GM10847 (cell line): ENCODE results near the gene TMEM218.

ENCODE experiments used
- POLR2A ChIP-seq: IDR thresholded peaks from 2 replicates; pipeline ENCODE4 v1.6.1; 2011; ENCODE audit not compliant: insufficient read length; ENCODE audit errors: extremely low read depth

The TMEM218 gene

DNA sequence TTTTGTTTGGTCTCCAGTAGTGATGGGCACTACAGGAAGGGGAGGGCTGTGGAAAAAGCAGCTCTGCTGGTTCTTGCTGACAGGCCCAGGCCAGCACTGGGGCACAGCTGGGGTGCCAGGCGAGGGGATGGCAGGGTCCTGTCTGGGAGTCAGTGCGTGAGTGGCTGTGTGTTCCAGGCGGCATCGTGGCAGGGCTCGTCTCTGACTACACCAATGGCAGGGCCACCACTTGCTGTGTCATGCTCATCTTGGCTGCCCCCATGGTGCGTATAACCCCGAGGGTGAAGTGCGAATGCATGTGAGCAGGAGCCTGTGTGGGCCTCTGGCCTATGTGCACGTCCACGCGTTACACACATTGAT is 27.4 kb downstream of the TMEM218 start:
- no peak for TF ChIP-seq POLR2A

DNA sequence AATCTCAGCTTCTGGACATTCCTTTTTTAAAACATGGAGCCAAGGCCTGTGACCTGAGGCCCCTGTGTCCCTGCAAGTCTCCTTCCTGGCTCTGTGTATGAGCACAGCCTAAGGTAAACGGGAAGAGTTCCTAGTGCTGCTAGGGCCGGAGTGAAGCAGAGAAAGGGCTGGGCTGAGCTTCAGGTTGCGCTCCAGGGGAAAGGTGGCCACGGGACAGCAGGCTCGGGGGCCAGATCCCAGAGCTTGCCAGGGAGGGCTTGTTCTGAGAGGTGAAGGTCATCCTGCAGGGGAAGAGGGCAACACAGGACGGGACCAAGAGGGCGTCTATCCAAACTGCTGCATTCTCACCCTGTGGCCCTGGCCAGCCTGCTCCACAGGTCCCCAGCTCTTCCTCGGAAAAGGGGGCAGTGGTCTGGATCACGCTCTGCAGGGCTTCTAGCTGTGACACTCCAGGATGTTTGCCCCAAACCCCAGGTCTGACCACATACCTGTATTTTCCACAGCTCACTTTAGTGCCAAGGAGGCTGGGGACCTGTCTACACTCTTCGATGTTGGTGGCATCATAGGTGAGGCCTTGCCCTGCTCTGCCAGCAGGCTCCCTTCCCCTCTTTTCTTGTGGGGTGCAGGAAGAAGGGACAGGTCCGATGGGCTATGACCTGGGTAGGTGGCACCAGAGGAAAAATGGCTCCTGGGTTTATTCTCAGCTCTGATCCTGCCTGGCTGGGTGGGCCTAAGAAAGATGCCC is 27.9 kb downstream of the TMEM218 start:
- no peak for TF ChIP-seq POLR2A

DNA sequence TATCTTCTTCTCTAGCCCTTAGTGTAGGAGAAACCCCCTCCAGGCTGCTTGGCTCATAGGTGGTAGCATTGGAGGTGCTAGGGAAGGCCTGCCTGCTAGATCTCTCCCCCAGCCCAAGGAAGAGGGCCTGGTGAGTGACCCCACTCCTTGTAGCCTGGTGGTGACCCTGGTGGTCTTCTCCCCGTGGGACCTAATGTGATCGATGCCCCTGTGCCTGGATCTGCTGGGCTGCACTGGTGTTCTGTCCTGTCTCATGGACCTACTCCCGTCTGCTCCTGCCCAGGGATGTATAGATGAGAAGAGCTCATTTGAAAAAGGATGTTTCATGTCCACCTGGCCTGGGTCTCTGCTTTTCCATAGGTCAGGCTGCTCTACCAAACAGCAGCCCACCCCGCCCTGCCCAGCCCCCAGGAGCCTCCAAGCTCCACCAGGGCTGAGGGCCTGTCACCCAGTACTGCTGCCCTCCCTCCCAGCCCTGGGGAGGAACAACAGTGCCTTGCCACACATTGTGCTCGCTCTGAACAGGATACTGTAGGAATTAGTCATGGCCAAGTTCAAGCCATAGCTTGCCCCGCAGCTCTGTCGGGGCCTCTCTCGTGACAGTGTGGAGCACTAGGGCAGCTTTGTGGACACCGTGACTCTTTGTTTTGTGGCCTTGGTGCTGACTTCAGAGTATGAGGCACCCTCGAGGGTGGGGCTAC is 28.7 kb downstream of the TMEM218 start:
- no peak for TF ChIP-seq POLR2A

DNA sequence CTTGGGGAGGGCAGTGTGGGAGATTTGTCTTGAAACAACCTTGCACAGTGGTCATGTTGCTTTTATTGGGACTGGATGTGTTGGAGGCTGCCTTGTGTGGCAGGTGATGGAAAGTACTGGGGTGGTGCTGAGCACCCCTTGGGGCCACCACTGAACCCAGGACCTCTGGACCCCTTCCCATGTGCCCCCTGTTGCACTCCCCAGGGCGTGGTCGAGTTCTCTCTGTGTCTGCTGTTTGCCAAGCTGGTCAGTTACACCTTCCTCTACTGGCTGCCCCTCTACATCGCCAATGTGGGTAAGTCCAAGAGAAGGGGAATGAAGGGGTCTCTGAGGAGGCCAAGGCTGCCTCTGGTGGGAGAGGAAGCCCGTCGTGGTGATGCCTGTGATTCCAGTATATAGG is 29.4 kb downstream of the TMEM218 start:
- TF ChIP-seq POLR2A, result no peak

DNA sequence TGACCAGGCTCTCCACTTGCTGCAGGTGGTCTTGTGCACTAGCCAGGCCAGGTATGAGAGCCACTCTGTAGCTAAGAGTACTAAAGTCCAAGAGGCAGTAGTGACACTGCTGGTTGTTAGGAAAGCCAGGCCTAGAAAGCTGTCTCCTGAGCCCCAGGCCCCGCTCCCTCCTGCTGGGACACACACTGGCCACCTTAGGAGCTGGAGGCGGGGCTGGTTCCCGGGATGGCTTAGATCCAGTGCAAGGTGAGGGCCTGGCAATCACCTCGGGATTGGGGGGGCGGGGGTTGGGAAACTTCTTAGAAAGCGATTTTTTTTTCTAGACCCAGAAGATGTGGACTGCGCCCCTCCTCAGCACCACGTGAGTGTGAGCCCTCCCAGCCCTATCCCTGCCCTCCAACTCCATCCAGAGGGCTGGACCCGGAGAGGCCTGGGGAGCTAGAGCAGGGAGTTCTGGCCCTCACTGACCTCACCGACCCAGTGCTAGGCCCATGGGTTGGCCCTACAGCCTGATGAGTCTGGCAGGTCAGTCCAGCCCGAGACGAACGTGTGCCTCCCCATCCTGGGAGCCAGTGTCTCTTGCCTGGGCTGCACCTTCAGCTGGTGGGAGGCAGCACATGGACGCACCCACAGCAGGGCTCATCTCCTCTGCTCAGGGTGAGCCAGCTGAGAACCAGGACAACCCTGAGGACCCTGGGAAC is 30.2 kb downstream of the TMEM218 start:
- no peak for TF ChIP-seq POLR2A

DNA sequence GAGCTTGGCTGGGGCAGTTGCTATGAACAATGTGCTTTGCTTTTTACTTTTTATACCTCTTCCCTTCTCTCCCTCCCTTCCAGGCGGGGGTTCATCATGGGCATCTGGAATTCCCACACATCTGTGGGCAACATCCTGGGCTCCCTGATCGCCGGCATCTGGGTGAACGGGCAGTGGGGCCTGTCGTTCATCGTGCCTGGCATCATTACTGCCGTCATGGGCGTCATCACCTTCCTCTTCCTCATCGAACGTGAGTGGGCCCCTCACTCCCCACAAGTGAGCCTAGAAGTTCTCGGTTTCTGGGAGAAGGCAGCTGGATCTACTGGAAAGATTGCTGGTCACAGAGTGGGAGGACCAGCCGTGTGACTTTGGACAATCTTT is 30.9 kb downstream of the TMEM218 start:
- no peak for TF ChIP-seq POLR2A

DNA sequence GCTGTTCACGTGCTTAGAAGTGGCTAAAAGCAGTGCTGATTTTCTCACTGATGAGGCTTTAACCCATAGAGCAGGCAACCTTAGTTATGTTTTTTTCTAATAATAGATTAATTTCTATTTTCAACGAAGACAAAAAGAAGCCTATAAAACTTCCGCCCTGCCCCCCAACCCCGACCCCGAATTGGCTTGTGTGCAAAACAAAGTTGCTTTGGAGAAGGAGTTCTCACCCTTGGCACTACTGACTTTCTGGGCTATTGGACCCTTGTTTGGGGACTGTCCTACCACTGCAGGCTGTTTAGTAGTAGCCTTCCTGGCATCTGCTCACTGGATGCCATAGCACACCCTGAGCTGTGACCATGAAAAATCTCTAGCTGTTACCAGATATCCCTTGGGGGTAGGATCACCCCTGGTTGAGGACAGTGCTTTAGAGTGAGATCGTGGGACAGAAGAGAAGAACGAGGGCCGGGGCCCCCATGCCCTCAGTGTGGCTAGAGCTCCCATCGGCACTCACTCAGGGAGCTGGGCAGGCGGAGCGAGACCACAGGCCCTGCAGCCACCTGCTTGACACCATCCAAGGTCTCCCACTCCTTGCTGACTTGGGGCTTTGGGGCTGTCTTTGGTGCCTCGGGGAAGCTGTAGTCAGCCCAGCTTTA is 31.4 kb downstream of the TMEM218 start:
- TF ChIP-seq POLR2A, result no peak

- no peak for TF ChIP-seq POLR2A
Observed at GRCh38 chr11:125079151-125079877, 32.1 kb downstream of the TMEM218 start.

- no peak for TF ChIP-seq POLR2A
Observed at GRCh38 chr11:125078516-125079140, 32.8 kb downstream of the TMEM218 start.

DNA sequence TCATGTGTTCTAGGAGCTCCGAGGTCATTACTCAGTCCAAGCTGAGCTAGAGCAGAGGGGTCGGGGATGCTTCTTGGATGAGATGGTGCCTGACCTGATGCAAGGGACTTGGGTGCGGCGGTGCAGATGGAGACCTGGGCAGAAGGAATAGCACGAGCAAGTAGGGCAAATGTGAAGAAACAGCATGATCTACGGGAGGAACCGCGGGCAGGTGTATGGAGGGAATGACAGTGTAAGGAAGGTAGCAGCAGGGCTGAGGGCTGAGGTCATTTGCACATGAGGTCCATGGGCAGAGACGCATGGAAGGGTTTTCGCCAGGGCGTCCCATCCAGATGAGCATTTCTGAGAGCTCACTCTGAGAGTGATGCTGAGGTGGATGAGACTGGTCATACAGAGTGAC is 33.4 kb downstream of the TMEM218 start:
- TF ChIP-seq POLR2A, result no peak

DNA sequence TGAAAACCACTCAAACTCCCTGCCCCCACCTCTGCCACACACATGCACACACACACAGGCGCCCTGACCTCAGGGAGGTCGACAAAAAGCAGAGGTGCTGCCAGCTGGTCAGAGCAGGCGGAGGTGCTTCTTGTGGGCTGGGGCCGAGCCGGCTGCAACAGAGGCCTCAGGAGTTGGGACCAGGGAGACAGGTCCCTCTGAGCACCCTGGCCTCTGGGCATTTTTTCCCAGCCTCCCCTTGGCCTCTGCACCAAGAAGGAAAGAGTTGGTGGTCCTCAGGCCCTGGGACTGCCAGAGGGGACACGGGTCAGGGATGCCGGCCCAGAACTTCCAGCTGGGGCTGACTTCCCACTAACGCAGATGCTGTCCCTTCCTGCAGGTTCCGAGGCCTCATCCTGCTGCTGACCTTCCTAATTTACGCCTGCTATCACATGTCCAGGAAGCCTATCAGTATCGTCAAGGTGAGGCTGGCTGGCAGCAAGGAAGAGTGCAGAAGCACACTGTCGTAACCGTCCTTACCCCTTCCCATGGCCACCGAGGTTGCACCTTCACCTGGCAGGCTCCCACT is 35.0 kb downstream of the TMEM218 start:
- no peak for TF ChIP-seq POLR2A

DNA sequence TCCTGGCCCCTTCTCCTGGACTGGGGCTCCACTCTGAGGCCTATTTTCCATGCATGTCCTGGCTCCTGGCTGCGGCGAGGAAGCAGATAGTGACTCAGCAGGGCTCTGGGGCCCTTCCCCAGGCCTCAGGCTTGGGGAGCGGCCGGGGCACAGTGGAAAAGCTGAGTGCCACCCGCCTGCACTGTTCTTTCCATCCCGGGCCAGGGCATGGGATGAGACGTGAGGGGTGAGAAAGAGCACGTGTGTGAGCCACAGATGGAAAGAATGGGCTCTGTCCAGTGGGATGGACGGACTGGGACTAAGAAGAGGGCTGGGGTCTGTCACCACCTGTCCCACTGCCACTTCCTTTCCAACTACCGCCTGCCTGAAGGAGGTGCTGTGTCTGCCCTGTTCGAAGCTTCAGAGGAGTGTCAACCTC is 35.5 kb downstream of the TMEM218 start:
- no peak for TF ChIP-seq POLR2A

- no peak for TF ChIP-seq POLR2A
Observed at GRCh38 chr11:125075242-125075625, 36.2 kb downstream of the TMEM218 start.

DNA sequence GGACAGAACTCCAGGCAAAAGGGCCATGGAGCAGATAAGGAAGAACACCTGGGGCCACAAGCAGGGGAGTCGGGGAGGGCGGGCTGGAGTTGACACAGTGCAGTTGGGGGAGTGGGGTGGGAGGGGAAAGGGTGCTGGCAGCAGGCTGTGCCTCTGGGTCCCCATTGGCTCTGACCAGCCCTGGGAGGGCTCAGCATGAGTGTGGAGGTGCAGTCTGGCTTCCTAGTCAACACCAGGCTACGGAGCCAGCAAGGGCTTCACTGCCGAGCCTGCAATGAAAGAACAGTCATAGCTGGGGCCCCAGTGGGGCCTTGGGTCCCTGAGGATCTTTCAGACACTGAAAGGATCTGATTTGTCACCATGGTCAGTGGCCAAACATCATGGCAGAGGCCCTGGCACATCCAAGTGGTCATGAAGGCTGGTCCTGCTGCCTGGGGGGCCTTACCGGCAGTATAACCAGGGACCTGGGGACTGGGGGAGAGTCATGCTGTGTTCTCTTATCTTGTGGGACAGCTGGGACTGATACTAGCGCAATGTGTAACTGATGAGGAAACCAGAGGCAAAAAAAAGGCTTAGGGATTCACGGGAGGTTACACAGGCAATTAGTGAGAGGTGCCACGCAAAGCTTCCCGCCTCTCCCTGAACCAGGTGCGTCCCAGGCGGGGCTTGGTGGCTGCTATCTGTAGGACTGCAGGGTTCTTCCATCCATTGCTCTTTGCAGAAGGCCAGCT is 36.8 kb downstream of the TMEM218 start:
- no peak for TF ChIP-seq POLR2A
